Posterior vena cava (tissue), 2 donors: ENCODE measurements around the gene C14orf93. TPM values are rescaled to one million over a fixed set of nuclear protein-coding genes. Genes with fewer than 3 reads are reported as not detected.
"Not testable (repeated sequence)": the region's sequence is repeated elsewhere in the genome, so short reads cannot be mapped to it uniquely, and the experiment has no call there.

Experiments used
- DNase-seq: peaks from one replicate; pipeline ENCODE4 v3.0.0-alpha.2; 2020; ENCODE audit warnings: low spot score
- intact Hi-C, 2 donors: fragments of 100-400 bp; cut with DNase I; formaldehyde crosslinking; loops; one replicate each; pipeline versions ENCODE4 v1.14.1 to v1.14.2; 2022 to 2023
- total RNA-seq, 2 donors: library from RNA; stranded (reverse); fragmentation: NEBNext Ultra II Directional; extraction: Animal tissue kit (Norgen Biotek cat#: 25700); gene quantifications; one replicate each; pipeline ENCODE4 v1.2.1, GENCODE V29; 2021
- donor health status: DM: yes; HTN: yes; CAD: no.
- donor health status: DM: yes; HTN: yes; CAD: no.

The C14orf93 gene
- total RNA-seq, 2 donors from 2014 or later: 3.8 to 5.7 TPM

- DNase-seq: no peak
- intact Hi-C loops: no loop called here
Measured at GRCh38 chr14:23024612-23025075, 14.7 kb upstream of the C14orf93 start.

GRCh38 chr14:23023795-23024152 lies 13.8 kb upstream of the C14orf93 start:
- intact Hi-C loops: no loop called here

GRCh38 chr14:23023022-23023794 lies 13.3 kb upstream of the C14orf93 start:
- no peak for DNase-seq
- intact Hi-C loops: no loop called here

More at GRCh38 chr14:23023795-23024152, 13.8 kb upstream of the C14orf93 start:
- DNase-seq: no peak

DNA sequence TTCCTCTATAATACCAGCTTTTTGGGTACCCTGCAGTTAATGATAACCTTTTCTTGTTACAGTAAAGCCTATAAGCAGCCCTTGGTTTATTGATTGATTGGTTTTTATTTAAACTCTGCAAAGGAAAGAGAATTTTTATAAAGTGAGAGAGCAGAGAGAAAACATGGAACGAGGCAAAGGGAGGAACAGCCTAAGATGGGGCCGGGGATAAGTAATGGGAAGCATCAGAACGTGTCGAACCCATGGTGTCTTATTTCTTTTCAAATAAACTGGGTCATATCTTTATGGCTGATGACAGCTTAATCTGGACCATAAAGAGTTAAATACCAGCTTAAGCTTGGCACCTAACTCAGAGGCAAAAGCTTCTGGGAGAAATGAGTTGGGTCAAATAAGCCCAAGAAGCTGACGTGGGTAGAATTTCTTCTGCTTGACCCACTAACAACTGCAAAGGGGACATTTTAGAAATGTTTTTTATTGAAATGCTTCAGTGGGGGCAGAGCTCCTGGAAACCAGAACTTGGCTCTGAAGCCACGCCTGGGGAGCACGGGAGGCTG lies 12.0 kb upstream of the C14orf93 start:
- intact Hi-C loops: no loop called here
- DNase-seq: no peak

GRCh38 chr14:23021434-23021833 lies 11.5 kb upstream of the C14orf93 start:
- intact Hi-C loops: no loop called here
- DNase-seq: no peak

DNA sequence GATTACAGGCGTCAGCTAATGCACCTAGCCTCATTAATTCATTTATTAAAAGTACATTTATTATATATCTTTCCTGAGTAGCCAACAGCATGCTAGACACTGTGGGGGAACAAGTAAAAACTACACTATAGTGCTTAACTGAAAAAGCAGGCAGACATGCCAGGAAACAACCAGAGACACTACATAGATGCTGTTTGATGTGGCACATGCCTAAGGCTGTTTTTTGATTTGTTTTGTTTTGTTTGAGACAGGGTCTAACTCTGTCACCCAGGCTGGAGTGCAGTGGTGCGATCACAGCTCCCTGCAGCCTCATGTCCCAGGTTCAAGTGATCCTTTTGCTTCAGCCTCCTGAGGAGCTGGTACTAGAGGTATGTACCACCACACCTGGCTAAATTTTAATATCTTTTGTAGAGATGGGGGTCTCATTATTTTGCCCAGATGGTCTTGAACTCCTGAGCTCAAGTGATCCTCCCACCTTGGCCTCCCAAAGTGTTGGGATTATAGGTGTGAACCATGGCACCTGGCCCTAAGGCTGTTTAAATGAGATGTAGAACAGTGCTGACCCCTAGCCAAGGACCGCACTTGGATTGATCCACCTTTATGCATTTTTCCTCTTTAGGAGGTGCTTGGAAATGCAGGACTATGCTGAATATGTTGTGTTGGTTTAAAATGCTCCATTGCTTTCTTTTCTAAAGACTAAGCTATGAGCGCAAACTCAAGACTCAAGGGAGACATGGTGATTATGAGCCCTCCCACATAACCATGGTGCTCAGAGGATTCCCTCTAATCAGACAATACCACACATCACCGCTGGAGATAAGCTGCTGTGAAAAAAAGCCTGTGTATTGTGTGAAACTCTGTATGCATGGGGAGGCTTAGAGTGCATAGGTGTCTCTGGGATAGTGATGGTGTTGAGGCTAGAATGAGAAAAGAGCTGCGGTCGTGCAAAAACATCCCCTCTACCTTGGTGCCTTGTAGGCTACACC lies 10.5 kb upstream of the C14orf93 start:
- intact Hi-C loops: no loop called here
- no peak for DNase-seq

DNA sequence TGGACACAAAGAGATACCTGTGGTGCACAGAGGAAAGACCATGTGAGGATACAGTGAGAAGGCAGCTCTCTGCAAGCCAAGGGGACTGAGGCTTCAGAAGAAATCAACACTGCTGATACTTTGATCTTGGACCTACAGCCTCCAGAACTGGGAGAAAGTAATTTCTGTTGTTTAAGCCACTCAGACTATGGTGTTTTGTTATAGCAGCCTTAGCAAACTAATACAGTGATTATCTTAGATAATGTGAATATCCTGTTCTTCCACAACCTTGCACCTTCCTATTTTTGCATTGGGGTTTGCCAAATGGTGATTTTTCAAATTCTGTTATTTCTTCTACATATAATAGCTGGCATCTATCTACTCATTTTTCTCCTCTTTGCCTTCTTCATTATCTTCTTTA lies 8.2 kb upstream of the C14orf93 start:
- intact Hi-C loops: no loop called here

DNA sequence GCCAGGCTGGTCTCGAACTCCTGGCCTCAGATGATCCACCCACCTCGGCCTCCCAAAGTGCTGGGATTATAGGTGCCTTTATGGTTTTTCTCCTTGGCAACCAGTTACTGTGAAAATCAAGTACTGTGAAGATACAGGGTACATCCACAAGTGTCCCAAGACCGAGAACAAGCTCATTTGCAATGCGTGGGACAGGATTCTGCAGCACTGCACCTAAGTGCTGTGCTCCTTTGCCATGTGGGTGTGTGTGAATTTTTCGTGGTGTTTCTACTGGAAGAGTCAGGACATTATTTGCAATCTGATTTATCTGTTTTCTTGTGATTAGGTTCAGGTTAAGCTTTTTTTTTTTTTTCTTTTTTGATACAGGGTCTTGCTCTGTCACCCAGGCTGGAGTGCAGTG lies 7.1 kb upstream of the C14orf93 start:
- DNase-seq: no peak
- intact Hi-C loops: no loop called here

More for the DNA sequence above, 8.2 kb upstream of the C14orf93 start:
- no peak for DNase-seq

DNA sequence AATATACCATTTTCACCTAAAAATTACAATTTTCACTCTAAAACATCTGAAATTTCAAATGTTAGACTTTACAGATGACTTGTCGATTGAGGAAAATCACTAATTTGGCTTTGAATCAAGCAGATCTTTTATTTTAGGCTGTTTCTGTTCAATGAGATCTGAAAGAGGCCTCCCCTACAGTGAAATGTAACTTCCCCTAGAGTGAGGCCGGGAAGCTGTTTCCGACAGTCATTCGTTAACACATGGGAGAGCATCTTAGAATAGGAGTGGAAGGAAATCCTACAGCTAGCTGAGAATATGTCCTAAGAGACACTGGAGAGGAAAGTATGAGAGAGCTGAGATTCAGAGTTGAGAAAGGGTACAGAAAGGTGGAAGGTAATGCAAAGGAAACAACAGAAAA lies 5.7 kb upstream of the C14orf93 start:
- DNase-seq: no peak
- intact Hi-C loops: no loop called here

DNA sequence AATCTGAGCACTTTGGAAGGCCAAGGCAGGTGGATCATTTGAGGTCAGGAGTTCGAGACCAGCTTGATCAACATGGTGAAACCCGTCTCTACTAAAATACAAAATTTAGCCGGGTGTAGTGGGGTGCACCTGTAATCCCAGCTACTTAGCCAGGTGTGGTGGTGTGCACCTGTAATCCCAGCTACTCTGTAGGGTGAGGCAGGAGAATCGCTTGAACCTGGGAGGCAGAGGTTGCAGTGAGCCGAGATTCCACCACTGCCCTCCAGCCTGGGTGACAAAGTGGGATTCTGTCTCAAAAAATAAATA lies 3.8 kb upstream of the C14orf93 start:
- intact Hi-C loops, DNase-seq: not testable (repeated sequence)

DNA sequence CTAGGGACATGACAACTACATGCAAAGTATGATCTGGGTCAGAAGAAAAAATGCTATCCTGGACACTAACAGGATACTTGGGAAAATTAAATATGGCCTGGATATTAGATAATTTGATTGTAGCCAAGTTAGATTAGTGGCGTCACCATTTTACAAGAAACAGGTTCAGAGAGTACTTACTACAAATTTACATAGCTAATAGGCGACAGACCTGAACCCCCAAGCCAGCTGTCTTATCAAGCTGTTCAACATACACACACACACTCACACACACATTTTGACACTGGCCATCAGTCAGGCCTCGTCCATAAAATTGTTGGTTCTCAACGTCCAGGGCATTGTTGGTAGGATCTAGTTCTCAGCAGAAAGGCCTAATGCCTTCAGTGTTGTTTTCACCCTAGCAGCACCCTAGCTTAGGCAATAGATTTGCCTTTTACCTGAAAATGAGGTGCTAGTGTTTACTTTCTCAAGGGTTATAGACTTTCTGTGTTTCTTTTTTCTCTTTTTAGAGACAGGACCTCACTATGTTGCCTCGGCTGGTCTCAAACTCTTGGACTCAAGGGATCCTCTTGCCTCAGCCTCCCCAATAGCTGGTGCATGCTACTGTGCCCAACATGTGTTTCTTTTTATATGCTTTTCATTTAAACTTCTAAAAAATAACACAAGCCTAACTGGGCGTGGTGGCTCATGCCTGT lies 3.3 kb upstream of the C14orf93 start:
- intact Hi-C loops: no loop called here
- DNase-seq: no peak

- DNase-seq: no peak
- intact Hi-C loops: loop anchor here in 1 of 2 donors (1.0 kb wide), 1 partner anchor 26 kb away; no protein-coding TSS in a partner anchor
Measured at GRCh38 chr14:23009483-23009938, 432 bp downstream of the C14orf93 start.

DNA sequence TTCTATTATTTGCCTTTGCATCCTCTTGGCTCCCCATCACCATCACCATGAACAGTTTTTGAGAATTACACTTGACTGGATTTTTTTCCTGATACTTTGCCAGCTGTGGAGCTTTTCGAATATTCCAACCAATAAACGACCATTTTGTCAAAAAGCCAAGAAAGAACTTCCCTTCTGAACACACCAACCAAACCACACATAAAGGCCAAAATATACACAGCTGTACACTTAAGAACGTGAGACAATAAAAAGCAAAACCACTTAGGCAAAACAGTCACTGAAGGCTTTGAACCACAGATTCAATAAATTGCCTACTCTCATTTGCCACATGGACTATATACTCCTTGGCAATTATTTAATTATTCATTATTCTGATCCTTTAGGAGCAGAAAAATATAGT lies 1.1 kb downstream of the C14orf93 start:
- DNase-seq: no peak
- intact Hi-C loops: loop anchor here in 1 of 2 donors (1.0 kb wide), 1 partner anchor 26 kb away; no protein-coding TSS in a partner anchor

DNA sequence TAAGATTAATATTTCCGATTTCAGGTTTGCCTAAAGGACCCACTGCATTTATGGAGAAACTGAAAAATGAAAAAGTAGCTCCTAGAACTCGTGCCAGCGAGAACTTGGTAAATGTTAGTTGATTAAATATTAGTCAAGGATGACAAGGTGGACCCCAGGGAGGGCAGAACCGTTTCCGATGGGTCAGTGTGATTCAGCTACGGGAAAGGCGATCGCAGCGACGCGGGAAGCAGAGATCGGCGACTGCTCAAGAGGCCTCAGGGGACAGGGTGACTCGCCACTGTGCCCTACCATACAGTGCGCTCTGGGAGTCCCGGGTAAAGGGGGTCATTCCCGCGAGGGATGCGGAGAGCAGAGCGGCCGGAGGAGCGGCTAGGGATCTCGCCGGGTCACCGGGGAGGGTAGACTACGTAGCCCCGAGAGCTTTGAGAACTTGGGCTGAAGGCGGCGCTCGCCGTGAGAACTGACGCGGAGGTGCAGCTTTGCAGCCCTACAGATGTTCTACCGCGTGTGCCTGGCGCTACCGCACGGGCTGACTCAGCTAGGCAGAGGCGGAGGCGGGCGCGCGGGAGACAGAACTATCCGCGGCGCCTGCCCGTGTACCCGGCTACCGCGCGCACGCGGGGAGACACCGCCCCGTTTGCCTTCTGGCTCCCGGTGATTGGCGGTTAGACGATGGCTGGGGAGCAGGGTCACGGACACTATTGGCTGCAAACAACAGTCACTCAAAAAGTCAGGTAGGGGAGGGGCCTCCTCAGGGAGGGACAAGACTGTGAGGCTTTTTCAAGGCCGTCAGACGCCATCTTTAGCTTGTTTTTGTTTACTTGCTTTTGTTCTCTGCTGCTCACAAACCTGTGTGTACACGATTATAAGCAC lies 3.2 kb downstream of the C14orf93 start:
- DNase-seq: peak; percentile 98
- intact Hi-C loops: no loop called here

GRCh38 chr14:23006188-23006534 lies 3.8 kb downstream of the C14orf93 start:
- intact Hi-C loops: no loop called here
- no peak for DNase-seq

DNA sequence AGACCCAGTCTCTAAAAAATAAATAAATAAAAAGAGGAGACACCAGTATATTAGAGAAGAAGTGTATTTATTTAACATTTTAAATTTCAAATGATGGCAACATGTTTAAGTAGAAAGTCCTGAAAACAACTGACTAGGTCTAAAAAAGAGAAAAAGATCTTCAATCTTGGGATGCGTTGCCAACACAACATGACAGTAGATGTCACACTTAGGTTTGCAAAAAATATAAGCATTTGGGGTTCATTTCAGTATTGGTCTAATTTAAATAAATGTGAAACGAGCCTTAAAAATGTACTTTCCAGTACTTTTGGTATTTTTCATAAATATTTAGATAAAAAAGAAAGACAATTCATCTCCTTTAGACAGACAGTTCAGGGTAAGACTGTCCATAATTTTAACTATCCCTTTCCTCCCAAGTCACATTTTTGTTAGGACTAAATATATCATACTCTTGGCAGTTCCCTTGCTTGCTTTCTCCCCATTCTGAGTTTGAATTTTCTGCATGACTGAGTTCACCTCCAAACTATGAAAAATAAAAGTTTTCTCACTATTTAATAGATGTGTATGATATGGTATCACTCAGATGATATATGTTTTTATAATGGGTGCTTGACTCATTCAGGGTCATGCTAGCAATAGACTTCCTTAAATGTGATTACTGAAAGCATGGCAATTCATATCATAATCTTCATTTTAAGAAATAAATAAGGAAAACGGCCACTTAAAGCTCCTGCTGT lies 4.3 kb downstream of the C14orf93 start:
- intact Hi-C loops: no loop called here
- no peak for DNase-seq

DNA sequence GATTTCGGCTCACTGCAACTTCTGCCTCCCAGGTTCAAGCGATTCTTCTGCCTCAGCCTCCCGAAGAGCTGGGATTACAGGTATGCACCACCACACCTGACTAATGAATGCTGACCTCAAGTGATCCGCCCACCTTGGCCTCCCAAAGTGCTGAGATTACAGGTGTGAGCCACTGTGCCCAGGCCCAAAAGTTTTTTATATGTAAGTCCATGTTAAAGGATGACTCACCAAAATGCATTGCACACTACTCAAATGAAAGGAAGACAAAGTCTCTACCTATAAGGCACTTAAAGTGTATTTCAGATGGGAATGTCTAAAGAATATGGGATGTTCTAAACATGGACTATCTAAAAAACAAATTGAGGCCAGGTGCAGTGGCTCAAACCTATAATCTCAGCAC lies 5.7 kb downstream of the C14orf93 start:
- DNase-seq, intact Hi-C loops: not testable (repeated sequence)

DNA sequence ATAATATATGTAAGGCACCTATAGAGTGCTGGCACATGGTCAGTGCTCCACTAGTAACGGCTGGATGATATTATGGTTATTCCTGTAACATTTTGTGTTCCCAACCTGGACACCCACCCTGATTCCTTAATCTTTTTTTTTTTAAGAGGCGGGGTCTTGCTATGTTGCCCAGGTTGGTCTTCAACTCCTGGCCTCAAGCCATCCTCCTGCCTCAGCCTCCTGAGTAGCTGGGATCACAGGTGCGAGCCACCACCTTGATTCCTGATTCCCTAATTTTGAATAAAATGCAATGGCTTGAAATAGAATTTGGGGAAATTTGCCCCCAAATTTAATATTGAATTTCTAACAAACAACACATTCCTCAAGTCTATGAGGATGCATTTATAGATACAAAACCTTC lies 7.4 kb downstream of the C14orf93 start:
- intact Hi-C loops: no loop called here
- no peak for DNase-seq
